Astrocyte of the cerebellum (primary cell): Measurements from ENCODE around the gene HAUS8.
"Not testable (repeated sequence)": the region's sequence is repeated elsewhere in the genome, so short reads cannot be mapped to it uniquely, and the experiment has no call there.

Experiments
- DNase-seq: peaks from one replicate; pipeline ENCODE4 v3.0.0-alpha.2; 2011; ENCODE audit warnings: low read depth
- H3K4me3 ChIP-seq: 2 replicates; pipeline ENCODE4 v1.5.1; 2011; ENCODE audit warnings: mild to moderate bottlenecking, low read depth, low read length, moderate library complexity
- CTCF ChIP-seq: IDR thresholded peaks from 2 replicates; pipeline ENCODE4 v1.5.1; 2012; ENCODE audit warnings: low read length, low read depth, moderate library complexity, mild to moderate bottlenecking; ENCODE audit errors: missing control alignments
- in situ Hi-C: cut with HindIII; loops from 2 replicates; pipeline ENCODE4 v1.10.0; 2017; ENCODE audit warnings: low sequenced_read_pairs

HAUS8 gene

GRCh38 chr19:17026706-17027534 is 48.3 kb downstream of the HAUS8 start, which contains the start of gene CPAMD8:
CPAMD8 (minus strand) TSS chr19:17026810; CDS start chr19:17026642, 168 bp downstream.
- DNase-seq: no peak
- in situ Hi-C loops: no loop called here
- peak within 1 kb of the TSS; percentile 7 for H3K4me3 ChIP-seq
- TF ChIP-seq CTCF: no peak

GRCh38 chr19:17025991-17026658 is 49.1 kb downstream of the HAUS8 start:
- no peak for DNase-seq
- peak overlapping the region; percentile 7 for H3K4me3 ChIP-seq
- TF ChIP-seq CTCF: no peak
- in situ Hi-C loops: no loop called here

- TF ChIP-seq CTCF: no peak
- H3K4me3 ChIP-seq: no peak overlapping the region
- DNase-seq: no peak
- in situ Hi-C loops: no loop called here
These were observed 49.9 kb downstream of the HAUS8 start for GRCh38 chr19:17025361-17025760.

- DNase-seq, H3K4me3 ChIP-seq, in situ Hi-C loops: not testable (repeated sequence)
These were observed 50.3 kb downstream of the HAUS8 start for GRCh38 chr19:17024941-17025340.

- no peak for TF ChIP-seq CTCF
- H3K4me3 ChIP-seq: no peak overlapping the region
- in situ Hi-C loops: no loop called here
- DNase-seq: no peak
These were observed 51.4 kb downstream of the HAUS8 start for GRCh38 chr19:17023805-17024204.

- no peak overlapping the region for H3K4me3 ChIP-seq
- TF ChIP-seq CTCF: no peak
- no peak for DNase-seq
- in situ Hi-C loops: no loop called here
These were observed 52.5 kb downstream of the HAUS8 start for GRCh38 chr19:17022738-17023137.
